ENCODE measurements around the gene MATN1. TPM values are rescaled to one million over a fixed set of nuclear protein-coding genes. Genes with fewer than 3 reads are reported as not detected.

The MATN1 gene
- total RNA-seq, 1 donor from 2014 or later = not detected

GRCh38 chr1:30698401-30698981 lies 24.9 kb downstream of the MATN1 start:
- Histone ChIP-seq H3K4me1 (no peaks in the 10 kb centered on the region), H3K9me3 (no peaks in the 10 kb centered on the region), H3K27ac (no peak overlapping the region), H3K36me3 (no peaks in the 10 kb centered on the region), H3K27me3 (no peaks in the 10 kb centered on the region), H3K4me3 (no peak overlapping the region)
- peak; percentile 61 for DNase-seq
- no peak for TF ChIP-seq CTCF (IDR thresholded peaks at IDR 0.05)
- intact Hi-C loops (cut with DNase I) = no loop called here
- ATAC-seq = no peak

- intact Hi-C loops (cut with DNase I) = no loop called here
- DNase-seq (peak; percentile 41), ATAC-seq (no peak)
- H3K4me1 ChIP-seq = no peaks in the 10 kb centered on the region
- H3K36me3 ChIP-seq = no peaks in the 10 kb centered on the region
- H3K27ac ChIP-seq = no peak overlapping the region
- no peaks in the 10 kb centered on the region for H3K27me3 ChIP-seq
- no peak for TF ChIP-seq CTCF (IDR thresholded peaks at IDR 0.05)
- H3K4me3 ChIP-seq = no peak overlapping the region
- H3K9me3 ChIP-seq = no peaks in the 10 kb centered on the region
Observed at GRCh38 chr1:30697571-30698376, 25.6 kb downstream of the MATN1 start.

GRCh38 chr1:30696831-30697230 lies 26.6 kb downstream of the MATN1 start:
- no peak for ATAC-seq

GRCh38 chr1:30695439-30695841 lies 27.9 kb downstream of the MATN1 start:
- no peak overlapping the region for H3K4me3 ChIP-seq
- no peak overlapping the region for H3K27ac ChIP-seq
- TF ChIP-seq CTCF (IDR thresholded peaks at IDR 0.05) = no peak
- no peaks in the 10 kb centered on the region for H3K4me1 ChIP-seq
- no peaks in the 10 kb centered on the region for H3K36me3 ChIP-seq
- intact Hi-C loops (cut with DNase I) = no loop called here
- DNase-seq = no peak
- no peaks in the 10 kb centered on the region for H3K9me3 ChIP-seq
- peak; percentile 28 for ATAC-seq
- H3K27me3 ChIP-seq = no peaks in the 10 kb centered on the region

More at GRCh38 chr1:30696831-30697230, 26.6 kb downstream of the MATN1 start:
- no peaks in the 10 kb centered on the region for H3K9me3 ChIP-seq
- no peak for TF ChIP-seq CTCF (IDR thresholded peaks at IDR 0.05)
- no peak overlapping the region for H3K27ac ChIP-seq
- H3K36me3 ChIP-seq = no peaks in the 10 kb centered on the region
- no peaks in the 10 kb centered on the region for H3K27me3 ChIP-seq
- no peak for DNase-seq
- H3K4me3 ChIP-seq = no peak overlapping the region
- no peaks in the 10 kb centered on the region for H3K4me1 ChIP-seq
- intact Hi-C loops (cut with DNase I) = no loop called here

- no peak for TF ChIP-seq CTCF (IDR thresholded peaks at IDR 0.05)
- Histone ChIP-seq H3K27ac (no peak overlapping the region), H3K27me3 (no peaks in the 10 kb centered on the region), H3K4me1 (no peaks in the 10 kb centered on the region), H3K9me3 (no peaks in the 10 kb centered on the region), H3K36me3 (no peaks in the 10 kb centered on the region), H3K4me3 (no peak overlapping the region)
- DNase-seq (no peak), ATAC-seq (no peak)
- intact Hi-C loops (cut with DNase I) = no loop called here
Observed at GRCh38 chr1:30694280-30695175, 28.9 kb downstream of the MATN1 start.

All from upper lobe of right lung (tissue), 1 donor.